GM18499 (cell line): ENCODE data around the gene VWA5B2.
"Not testable (repeated sequence)": the region's sequence is repeated elsewhere in the genome, so short reads cannot be mapped to it uniquely, and the experiment has no call there.

Source experiments
- ATAC-seq: cut with Tn5 transposase; IDR thresholded peaks from one replicate; pipeline ENCODE4 v1.9.1; 2021; ENCODE audit warnings: moderate number of reproducible peaks; ENCODE audit not compliant: insufficient read depth, unreplicated experiment

VWA5B2 gene

DNA sequence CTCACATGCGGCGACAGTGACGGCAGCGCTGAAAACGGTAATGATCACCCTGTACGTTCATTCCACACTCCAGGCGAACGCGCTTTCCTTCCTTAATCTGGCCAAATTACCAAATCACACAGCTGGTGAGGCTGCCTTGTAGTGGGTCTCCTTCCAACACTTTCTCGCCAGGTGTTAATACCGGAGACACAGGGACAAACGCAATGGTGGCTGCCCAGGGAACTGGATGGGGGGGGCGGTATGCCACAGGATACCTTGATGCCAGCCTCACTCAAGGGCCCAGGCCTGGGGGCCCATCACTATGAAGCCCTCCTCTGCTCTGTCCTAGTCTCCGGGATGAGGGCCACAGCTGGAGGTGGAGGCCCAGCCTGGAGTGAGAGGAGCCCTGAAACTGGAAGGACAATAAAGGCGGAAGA, 33.4 kb downstream of the VWA5B2 start:
- no peak for ATAC-seq

DNA sequence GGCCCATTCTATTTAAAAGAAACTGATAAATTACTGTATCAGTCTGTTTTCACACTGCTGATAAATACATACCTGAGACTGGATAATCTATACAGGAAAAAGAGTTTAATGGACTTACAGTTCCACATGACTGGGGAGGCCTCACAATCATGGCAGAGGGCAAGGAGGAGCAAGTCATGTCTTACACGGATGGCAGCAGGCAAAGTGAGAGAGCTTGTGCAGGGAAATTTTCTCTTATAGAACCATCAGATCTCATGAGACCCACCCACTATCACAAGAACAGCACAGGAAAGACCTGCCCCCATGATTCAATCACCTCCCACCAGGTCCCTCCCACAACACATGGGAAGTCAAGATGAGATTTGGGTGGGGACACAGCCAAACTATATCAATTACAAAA, 37.9 kb downstream of the VWA5B2 start:
- not testable (repeated sequence) for ATAC-seq

DNA sequence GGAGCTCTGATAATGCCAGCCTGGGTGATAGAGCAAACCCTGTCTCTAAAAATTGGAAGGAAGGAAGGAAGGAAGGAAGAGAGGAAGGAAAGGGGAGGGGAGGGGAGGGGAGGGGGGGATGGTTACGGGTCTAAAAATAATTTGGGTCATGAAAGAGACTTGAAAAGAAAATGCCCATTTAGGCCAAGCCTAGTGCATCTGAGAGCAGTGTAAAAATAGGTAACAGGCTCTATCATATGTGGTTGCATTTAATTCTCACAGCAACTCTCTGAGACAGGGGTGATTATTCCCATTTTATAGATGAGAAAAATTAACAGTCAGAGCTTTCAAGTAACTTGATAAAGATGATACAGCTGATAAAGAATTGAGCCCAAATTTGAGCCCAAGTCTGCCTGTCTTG, 42.9 kb downstream of the VWA5B2 start:
- ATAC-seq = no peak

DNA sequence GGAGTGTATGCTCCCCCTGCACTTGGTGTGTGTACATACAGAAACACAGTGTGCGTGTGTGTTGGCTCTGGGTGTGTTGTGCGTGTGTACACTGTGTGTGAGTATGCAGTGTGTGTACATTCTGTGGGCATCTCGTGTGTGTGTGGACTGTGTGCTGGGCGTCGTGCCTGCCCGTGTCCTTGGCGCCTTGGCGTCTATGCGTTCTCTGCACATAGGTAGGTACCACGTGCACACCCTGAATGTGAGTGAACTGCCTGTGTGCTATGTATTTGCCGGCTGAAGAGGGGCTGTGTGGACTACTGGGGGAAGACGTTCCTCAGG, 46.0 kb downstream of the VWA5B2 start:
- no peak for ATAC-seq

DNA sequence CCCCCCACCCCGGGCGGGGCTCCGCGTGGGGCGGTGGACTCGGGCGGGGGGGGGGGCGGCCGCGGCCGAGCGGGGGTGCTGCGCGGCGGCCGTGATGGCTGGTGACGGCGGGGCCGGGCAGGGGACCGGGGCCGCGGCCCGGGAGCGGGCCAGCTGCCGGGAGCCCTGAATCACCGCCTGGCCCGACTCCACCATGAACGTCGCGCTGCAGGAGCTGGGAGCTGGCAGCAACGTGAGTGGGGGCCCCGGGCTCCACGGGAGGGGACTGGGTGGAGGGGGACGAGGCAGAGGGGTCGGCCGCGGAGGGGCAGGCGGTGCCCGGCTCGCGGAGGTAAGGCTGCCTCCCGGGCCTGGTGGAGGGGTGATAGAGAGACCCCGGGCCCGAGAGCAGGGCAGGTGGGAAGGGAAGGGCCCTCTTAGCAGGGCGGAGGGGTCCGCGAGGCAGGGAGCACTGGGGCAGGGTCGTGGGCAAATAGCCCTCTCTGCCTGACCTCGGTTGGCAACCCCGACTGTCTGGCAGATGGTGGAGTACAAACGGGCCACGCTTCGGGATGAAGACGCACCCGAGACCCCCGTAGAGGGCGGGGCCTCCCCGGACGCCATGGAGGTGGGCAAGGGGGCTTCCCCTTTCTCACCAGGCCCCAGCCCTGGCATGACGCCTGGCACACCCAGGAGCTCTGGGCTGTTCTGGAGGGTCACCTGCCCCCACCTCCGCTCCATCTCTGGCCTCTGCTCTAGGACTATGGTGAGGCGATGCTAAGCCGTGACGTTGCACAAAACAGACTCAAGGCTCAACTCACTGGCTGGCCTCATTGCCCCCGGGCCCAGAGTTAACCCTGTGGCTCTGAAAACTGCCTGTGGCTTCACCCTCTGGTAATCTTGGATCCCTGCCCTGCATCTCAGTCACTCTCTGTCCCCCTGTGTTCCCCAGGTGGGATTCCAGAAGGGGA, 46.9 kb downstream of the VWA5B2 start, which contains the start of gene ECE2:
TSS of gene ECE2 (plus strand) at position 62 of the 950 bp plus-strand sequence. CDS start at position 194, 132 bp downstream.
- no peak for ATAC-seq

DNA sequence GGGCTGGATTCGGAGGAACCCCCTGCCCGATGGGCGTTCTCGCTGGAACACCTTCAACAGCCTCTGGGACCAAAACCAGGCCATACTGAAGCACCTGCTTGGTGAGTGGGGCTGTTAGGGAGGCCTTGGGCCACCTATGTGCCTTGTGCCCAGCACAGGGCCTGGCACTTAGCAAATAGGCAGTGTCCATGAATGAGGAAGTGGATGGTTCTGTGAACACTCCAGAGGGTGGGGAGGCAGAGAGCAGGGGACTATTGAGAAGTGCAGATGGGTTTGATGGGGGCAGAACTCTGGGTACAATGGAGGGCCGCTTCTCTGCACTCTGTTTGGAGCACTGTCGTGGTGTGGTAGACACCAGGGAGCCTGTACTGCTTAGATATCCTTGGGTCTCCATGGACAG, 48.0 kb downstream of the VWA5B2 start:
- ATAC-seq = no peak

DNA sequence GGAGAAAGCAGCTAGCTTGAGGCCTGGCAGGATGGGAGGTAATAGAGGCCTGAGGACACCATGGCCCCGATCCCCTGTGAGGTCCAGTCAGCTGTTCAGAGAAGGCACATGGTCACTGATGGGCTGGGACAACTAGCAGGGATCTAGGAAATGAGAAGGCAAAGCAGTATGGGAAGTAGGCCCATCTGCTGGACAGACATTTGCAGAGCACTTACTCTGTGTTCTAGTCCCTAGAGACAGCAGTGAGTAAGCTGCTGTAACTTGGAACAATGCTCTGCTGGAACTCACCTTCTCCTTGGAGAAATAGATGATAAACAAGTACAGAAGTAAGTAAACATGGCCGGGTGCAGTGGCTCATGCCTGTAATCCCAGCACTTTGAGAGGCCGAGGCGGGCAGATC, 53.6 kb downstream of the VWA5B2 start:
- no peak for ATAC-seq

DNA sequence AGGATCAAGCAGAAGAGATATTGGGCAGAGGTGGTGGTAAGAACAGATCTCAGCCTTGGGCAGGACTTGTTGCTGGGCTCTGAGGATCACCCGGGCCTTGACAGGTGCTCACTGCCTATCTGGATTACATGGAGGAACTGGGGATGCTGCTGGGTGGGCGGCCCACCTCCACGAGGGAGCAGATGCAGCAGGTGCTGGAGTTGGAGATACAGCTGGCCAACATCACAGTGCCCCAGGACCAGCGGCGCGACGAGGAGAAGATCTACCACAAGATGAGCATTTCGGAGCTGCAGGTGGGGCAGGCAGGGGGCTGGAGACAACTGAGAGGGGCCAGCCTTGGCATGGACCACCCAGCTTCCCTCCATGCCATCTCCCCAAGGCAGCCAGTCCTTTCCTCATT, 54.3 kb downstream of the VWA5B2 start:
- ATAC-seq = no peak

DNA sequence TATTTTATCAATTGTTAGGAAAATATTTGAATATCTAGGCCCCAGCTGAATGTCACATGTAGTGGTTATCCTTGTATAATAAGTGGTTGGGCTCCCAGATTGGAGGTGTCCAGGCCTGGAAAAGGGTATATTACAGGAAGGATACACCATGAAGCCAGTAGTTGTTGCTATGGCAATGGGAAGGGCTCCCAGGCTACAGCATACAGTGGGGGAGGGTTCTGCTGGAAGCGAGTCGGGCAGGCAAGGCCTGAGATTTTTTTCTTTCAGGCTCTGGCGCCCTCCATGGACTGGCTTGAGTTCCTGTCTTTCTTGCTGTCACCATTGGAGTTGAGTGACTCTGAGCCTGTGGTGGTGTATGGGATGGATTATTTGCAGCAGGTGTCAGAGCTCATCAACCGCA, 55.3 kb downstream of the VWA5B2 start:
- ATAC-seq = no peak

DNA sequence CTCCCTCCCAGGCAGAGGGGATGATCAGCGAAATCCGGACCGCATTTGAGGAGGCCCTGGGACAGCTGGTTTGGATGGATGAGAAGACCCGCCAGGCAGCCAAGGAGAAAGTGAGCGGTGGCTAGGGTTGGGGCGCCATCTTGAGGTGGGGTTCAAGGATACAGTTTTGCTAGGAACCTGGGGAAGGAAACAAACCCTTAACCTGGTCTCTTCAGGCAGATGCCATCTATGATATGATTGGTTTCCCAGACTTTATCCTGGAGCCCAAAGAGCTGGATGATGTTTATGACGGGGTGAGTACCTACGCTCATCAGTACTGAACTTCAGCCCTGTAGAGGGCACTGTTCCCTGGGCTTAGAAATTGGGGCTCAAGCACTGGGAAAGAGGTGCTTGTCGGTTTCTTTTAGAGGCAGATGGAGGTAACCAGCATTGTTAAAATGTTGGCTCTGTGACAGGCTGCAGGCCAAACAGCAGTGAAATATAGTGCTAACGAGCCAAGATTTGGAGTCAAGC, 60.1 kb downstream of the VWA5B2 start:
- no peak for ATAC-seq

DNA sequence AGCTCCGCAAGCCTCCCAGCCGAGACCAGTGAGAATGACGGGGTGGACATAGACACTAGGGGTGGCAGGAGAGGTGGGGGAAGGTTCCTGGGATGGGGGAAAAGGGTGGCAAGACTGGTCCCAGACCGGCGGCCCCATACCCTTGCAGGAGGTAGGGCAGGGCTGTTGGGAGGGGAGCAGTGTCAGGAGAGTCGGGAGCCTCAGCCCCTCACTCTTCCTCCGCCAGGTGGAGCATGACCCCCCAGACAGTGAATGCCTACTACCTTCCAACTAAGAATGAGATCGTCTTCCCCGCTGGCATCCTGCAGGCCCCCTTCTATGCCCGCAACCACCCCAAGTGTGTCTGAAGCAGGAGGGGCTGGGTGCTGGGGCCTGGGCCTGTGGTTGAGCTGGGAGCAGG, 60.9 kb downstream of the VWA5B2 start:
- no peak for ATAC-seq

DNA sequence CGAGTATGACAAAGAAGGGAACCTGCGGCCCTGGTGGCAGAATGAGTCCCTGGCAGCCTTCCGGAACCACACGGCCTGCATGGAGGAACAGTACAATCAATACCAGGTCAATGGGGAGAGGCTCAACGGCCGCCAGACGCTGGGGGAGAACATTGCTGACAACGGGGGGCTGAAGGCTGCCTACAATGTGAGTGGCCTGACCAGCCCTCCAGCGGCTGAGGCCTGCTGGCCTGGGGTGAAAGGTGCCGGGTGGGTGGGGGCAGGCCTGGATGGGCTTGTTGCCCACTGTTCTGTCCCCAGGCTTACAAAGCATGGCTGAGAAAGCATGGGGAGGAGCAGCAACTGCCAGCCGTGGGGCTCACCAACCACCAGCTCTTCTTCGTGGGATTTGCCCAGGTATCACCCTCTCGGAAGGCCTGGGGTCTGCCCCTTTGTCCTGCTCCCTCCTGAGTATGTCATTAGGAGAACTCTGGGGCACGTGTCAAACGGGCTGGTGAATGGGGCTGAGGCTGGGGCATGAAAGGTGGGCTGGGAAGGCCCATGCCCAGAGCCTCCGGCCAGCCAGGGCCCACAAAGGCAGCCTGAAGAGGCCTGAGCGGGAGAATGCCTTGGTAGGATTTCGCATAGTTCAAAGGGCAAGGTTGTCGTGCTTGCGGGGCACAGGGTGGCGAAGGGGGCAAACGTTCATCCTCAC, 61.8 kb downstream of the VWA5B2 start:
- ATAC-seq = no peak
